Activated CD4-positive, alpha-beta T cell treated with anti-CD3 and anti-CD28 coated beads, Interleukin-2, amount 50 U/mL, for 4 hours (primary cell): ENCODE data around the gene TTLL9.

ENCODE experiments used
- DNase-seq, 2 experiments: peaks; one replicate each; pipeline ENCODE4 v3.0.0-alpha.2; 2020

Gene TTLL9

DNA sequence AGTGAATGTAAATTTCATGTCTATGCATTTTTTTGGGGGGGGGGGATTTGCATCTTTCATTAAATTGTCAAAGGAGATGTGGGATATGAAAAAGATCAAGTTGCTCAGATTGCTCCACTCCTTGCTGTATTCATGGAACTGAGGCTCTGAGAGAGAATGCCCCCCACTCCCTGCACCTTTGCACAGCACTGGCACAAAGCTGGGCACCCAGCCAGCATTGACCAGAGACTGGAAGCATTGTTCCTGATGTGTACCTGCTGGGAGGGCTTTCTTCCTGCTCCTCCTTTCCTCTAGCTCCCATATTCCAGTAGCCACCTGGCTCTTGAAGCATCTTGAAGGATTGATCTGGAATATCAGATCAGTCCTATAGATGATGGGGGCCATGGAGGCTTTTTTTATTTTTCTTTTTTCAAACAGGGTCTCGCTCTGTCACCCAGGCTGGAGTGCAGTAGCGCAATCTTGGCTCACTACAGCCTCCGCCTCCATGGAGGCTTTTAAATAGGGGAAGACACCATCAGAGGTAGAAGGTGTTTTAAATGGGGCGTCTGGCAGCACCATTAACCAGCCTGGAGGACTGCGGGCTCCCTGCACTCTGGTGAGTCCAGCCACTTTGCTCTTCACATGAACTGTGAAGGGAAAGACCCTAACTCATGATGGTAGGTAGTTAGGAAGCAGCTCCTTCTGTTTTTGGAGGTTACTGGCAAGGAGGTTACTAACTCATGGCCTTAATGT lies 11.0 kb upstream of the TTLL9 start:
- DNase-seq, result no peak

DNA sequence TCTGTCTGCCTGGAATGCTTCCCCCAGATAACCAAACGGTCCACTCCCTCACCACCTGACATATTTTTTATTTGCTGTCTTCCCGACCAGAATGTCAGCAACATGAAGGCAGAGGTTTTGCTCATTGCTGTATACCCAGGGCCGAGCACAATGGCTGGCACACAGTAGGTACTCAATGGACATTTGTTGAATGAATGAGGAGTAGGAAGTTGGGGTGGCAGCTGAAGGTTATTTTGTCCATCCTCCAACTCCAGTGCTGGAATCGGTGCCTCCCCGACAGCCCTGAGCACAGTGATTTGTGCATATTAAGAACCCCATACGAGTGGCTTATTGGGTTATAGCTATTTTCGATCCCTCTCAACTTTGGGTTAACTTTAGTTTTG lies 10.4 kb upstream of the TTLL9 start:
- DNase-seq, result no peak

DNA sequence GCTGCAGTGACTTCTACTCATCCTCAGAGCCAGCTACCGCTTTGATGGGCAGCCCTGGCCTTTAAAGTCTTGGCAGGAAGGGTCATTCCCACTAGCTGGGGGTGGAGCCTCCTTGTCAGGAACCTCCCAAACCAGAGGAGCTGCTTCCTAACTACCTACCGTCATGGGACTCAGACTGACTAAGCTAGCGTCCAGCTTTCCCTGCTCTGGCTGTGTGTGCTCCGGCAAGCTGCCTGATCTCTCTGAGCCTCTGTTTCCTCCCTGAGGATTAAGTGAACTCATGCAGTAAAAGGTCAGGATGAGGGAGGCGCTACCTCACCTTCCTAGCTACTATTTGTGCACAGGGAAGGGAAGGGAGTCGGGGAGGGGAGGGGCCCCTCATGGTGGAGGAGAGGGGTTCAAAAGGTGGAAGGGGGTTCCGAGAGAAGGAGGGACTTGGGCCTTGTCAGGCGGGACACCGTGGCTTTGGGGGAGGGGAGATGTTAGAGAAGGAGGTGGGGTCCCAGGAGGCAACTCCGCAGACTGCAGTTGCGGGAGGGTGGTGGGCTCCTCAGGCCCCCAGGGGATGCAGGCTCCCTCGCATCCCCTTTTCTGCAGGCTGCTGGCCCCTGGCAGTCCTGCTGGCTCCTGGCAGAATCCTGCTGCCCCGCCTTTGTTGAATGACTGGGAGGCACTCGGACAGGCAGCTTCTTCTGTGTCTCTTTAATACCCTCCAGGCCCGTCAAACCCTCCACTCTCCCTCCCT lies 9.9 kb upstream of the TTLL9 start:
- no peak for DNase-seq

DNA sequence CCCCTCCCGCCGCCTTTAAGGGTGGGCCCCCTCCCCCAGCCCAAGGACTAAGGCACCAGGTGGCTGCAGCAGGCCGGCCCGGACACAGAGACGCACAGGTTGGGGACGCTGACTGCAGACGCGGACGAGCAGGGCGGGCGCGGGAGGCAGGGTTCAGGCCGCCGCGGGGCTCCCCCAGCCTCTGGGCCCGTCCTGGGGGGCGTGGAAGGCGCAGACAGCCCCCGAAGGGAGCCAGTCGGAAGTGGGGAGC lies 9.4 kb upstream of the TTLL9 start:
- DNase-seq, result no peak

DNA sequence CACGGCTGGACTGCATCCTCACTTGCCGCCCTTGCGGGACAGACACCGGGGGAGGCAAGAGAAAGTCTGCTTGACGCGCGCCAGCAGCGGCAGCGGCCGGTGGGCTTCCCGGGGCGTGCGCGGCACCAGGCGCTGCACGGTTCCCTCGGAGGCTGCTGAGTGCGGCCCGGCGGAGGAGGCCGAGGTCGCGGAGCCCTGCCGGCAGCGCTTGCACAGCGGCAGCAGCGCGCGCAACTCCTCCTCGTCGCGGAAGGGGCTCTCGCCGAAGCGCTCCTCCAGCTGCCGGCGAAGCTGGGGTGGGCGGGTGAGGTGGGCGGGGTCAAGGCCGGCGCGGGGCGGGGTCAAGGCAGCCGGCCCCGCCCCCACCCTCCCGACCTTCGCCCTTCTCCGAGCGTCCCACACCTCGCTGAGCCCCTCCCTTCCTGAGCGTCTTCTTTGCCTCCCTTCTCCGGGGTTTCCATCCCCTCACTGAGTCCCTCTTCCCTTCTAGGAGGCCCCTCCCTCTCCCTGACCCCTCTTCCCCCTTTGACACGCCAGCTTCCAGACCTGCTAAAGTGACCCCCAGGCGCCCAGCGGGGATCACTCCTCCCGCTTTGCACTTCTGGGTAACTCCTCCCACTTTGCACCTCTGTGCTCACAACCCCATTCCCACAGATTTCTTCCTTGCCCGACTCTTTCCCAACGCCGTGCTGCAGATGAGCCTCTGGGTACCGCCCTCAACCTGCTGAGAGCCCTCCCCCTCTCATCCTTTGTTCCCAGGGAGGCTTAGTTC lies 8.9 kb upstream of the TTLL9 start:
- peak; percentile 43 to 58 for DNase-seq

DNA sequence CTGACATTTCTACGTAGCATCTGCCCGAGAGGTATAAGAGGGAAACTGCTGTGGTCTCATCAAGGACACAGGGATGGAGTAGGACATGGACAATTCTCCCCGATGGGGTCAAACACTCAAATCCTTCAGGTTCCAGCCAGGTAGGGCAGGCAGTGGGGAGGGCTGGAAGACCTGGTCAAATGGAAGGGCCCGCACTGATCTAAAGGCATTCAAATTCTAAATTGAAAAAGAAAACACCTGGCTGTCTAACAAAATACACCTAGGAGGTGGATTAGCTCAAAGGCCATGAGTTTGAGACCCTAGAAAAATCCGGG lies 8.3 kb upstream of the TTLL9 start:
- no peak for DNase-seq

DNA sequence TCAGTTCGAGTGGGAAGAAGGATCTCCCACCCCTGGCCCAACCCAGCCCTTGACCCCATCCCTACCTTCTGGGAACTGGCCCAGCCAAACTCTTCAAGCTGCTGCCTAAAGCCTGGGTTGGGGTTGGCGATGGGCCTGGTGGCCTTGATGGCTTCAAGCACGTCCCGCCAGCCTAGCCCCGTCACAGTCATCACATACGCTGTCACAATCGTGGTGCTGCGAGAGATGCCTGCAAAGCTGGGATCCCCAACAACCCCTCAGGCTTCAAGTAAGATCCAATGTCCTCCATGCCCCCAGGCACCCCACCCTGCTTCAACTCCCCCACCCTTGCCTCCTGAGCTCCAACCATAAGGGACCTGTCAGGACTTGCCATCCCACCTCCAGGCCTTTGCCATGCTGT lies 7.9 kb upstream of the TTLL9 start:
- no peak for DNase-seq

DNA sequence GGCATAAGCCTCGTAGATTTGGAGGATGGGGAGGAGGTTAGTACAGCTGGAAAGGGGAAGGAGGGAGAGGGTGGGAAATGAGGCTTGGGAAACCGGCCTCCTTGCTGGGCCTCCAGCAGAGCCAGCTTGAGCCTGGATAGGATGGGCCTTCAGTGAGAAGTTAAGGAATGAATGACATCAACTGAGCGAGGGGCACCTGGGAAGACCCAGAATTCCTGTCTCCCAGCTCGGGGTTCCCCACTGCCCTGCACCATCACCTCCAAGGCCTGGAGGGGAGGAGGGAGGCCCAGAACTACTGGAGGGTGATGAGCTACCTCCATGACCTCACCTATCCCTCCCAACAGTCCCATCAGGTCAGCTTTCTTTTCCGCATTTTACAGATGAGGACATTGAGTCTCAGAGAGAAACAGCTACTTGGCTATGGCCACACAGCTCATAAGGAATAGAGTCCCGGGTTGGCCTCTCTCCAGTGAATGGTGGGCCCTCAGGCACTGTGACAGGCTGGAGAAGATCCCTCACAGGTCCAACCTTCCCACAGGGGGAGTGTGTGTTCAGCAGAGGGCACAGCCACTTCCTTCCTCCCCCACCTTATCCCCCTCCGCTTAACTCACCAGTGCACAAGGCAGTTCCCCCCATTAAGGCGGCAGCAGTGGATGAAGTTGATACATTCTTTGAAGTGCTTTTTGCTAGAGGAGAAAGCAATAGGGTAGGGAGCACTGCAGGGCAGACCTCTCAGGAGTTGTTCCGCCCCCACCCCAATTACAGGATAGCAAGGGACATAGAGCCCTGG lies 6.9 kb upstream of the TTLL9 start:
- no peak for DNase-seq

DNA sequence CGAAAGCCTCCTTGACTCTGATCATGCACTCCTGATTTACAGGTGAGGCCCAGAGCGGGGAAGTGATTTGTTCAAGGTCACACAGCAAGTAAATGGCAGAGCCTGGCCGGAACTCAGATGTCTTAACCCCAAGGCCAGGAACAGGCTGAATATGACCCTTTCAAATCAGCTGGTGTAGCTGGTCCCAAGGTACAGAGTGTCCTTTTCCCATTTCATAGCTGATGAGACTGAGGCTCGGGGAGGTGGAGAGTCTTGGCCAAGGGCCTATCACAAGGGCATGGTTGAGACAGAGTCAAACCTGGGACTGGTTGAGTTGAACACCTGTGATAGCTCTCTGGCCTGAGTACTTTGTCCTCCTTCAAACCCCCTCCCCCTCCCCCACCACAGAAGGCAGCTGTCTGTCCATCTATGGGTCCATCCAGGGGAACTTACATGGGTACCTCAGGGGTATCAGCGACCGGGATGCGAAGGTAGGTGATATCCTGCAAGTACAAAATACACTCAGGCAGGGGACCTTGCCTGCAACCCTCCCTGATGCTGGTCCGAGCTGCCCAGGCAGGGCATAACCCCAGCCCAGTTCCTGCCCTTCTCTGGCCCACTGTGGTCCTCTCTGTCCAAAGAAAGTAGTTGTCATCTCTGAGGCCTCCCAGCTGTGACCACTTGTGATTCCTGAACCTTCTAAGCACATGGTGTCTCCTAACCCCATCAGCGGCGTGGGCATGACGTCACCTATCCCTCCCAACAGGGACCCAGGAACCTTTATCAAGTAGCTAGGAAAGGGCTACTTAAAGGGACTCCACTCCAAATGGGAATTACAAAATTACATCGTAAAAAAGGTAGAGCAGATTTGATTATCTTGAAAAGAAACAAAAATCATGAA lies 5.7 kb upstream of the TTLL9 start:
- no peak for DNase-seq

DNA sequence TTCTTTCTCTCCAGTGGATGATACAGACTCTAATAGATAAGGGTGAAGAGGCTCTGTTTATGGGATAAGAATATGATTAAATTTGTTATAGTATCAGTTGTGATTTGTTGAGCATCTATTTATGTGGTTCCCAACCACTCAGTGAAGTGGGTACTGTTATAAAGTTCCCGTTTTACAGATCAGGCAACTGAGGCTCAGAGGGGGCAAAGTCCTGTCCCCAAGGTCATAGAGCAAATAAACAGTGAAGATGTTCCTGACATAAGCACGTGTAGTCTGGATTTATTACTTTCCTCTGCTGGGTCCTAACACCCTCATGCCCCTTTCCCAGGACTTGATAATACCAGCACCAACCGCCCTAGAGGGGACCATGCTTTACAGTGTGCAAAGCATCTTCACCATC lies 4.2 kb upstream of the TTLL9 start:
- no peak for DNase-seq

DNA sequence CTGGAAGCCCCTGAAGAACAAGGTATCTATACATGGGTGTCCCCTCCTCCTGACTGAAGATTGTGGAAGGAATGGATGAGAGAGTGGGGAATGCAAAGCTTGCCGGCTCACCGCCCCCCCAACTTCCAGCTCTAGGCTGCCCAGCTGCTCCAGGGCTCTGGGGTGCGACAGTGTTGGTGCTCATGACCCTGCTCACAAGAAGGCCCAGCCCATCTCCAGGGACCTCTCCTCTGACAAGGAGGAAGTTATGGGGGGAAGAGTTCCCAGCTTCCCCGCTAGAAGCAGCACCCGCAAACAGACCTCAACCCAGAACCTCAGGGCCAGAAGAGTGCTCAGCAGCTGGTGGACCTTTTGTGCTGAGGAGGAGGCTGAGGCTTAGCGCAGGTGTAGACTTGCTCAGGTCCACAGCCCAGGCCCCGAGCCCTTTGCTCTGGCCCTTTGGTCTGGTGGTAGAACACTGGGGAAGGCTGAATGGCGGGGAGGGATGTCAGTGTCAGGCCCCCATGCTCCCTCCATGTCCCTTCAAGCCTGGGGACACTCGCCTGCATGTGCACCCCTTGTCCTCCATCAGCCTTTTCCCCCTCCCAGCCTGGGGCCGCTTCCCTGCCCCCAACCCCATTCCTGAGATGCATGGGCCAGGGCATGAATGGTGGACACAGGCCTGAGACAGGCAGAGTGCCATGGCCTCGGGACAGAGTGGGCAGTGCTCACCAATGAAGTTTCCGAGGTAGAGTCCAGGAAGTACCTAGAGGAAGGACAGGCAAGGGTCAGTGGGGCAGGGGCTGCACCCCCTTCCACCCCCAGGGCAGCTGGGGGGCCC lies 1.4 kb upstream of the TTLL9 start:
- no peak for DNase-seq

DNA sequence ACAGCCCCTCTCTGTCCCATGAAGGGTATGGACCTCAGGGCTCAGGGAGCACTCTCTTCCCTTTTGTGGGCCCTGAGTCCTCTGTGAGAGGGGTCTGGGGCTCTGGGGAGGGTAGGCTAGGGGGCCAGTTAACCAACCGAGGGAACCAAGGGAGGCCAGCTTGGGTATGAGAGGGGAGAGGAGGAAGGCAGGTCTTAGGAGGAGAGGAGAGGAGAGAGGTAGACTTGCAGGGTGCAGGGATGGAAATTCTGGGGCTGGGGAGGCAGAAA lies 827 bp upstream of the TTLL9 start:
- no peak for DNase-seq

DNA sequence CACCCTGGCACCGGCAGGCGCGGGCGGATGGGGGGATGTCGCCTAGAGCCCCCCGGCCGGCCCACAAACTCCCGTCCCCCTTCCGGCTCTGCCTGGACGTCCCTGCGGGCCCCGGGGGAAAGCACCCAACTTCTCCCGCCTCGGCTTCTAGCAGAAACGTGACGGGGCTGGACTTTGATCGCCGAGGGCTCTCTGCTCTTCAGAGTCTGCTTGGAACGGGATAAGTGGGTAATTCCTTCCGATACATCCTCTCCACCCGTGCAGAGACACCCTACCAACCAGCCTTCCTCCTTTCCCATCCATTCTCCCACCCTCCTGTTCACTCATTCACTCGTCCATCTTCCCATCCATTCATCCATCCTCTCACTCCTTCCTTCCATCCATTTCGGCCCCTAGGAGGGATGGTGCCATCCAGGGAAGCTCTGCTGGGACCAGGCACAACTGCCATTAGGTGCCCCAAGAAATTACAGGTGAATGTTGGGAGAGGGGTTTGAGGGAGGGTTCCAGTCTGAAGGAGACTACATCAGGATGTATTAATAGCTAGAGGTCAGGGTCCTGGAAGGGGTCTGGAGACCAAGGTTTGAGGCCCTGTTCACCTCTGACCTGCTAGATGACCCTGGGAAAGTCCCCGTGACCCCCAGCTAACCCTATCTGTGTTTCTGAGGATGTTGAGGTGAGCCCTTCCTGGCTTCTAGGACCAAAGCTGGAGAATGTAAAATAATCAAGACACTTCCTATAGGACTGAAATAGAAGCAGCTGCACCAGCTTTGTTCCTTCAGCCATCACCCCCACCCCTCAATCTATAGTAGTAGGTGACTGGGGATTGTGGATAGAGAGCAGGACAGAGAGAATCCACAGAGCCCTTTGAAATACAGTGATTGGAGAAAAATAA lies 538 bp downstream of the TTLL9 start:
- no peak for DNase-seq

DNA sequence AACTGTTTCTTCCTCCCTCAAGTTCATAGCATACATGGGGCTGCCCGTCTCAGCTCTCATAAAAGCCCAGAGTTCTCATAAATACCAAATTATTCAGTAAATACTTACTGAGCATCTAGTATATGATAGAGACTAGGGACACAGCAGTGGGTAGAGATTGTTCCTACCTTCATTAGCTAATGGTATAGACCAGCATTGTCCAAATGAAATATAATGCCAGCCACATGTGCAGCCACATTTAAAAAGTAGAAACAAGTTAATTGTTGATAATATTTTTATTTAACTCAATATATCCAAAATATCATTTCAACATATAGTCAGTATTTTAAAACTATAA lies 1.2 kb downstream of the TTLL9 start:
- no peak for DNase-seq

DNA sequence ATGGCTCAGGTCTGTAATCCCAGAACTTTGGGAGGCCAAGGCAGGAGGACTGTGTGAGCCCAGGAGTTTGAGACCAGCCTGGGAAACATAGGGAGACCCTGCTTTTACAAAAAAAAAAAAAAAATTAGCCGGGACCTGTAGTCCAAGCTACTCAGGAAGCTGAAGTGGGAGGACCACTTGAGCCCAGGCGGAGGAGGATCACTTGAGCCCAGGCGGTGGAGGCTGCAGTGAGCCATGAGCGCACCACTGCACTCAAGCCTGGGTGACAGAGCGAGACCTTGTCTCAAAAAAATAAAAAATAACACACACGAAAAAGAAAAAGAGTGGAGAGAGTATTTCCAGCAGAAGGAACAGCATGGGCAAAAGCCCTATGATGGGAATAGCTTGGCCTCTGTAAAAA lies 2.0 kb downstream of the TTLL9 start:
- DNase-seq, result no peak

DNA sequence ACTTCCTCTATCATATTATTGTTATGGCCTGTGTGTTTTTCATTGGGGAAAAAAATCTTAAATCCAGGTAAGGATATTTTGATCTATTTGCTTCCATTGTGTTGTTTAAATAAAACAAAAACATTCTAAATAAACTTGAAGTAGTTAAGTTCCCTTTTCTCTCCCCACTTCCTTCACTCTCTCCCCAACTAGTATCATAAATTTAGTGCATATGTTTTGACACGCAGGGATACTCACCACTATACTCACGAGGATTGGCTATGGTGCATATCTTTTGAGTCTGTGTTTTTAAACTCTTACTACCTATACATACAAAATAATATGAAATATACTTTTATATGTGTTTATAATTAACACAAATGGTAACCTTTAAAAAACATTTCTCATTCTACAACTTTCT lies 5.2 kb downstream of the TTLL9 start:
- DNase-seq, result no peak

DNA sequence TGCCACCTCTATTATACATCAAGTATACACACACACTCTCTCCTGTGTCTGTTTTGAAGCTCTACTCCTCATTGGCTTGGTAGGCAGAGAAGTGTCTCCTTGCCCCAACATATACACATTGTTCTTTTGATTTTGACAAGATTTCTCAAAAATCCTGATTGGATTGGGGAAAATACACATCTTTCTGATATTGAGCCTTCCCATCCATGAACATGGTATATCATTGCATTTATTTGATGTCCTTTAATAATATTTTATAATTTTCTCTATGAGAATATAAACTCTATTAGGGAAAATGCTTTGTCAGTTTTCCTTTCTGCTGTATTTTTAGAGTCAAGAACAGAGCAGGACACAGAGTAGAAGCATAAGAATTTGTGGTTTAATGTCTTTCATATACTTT lies 7.2 kb downstream of the TTLL9 start:
- DNase-seq, result no peak

DNA sequence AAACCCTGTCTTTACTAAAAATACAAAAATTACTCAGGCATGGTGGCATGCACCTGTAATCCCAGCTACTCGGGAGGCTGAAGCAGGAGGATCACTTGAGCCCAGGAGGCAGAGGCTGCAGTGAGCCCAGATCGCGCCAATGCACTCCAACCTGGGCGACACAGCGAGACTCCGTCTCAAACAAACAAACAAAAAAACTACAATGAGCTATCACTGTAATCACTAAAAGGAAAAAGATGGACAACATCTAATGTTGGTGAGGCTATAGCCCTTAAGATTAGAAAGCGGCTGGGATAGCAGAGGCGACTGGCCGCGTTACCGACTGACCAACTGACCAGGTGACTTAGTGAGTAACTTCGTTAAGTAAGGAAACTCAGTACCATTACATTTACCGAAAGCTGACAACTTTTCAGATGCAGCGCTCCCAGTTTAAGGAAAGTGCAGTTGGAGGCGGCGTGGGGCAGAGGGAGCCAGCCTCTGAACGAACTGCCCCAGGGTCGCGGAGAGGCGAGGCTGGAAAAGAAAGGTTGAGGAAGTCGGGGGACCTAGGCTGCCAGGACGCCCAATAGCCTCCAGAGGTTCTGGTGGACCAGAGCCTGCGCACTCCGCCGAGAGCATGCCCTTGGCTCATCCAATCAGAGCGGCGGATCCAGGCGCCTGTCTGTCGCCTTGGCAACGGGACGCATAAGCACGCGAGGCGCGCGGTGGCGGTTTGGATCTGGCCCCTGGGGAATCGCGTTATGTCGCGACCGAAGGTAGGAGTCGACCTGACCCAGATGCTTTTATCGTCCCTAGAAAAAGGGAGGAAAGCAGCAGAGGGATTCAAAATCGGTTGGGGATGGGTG lies 8.9 kb downstream of the TTLL9 start:
- peak; percentile 62 to 67 for DNase-seq

DNA sequence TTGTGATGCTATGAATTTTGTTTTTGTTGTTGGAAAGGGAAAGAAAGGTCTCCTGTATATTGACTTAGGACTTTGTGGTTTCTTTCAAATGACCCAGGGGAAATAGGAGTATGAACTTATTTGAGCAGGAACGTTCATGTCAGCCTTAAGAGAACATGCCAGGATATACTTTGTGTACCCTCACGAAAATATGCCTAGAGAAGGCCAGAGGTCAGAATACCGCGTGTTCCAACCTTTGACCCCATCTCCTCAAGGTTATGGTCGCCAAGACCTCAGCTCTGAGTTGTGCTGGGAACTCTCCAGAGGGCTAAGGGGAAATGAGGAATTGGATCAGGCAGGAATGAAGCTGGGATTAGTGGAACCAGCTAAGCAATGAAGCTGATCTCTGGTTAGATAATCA lies 11.5 kb downstream of the TTLL9 start:
- DNase-seq, result no peak

DNA sequence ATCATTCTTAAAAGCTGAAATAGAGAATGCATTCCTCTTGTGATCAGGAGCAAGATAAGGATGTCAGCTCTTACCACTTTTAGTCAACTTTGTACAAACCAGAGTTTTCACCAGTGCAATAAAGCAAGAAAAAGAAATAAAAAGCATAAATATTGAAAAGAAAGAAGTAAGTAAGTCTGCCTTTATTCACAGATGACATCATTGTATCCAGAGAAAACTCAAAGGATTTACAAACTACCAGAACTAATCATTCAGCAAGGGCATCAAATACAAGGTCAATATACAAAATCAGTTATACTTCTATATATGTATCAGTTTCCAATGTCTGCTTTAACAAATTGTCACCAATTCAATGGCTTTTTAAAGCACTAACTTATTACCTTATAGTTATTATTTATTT lies 13.4 kb downstream of the TTLL9 start:
- DNase-seq, result no peak
